Effector memory CD8-positive, alpha-beta T cell (primary cell): ENCODE data around the gene ACSM3.

Experiments
- ATAC-seq: fragments of 150-1000 bp; cut with Tn5 transposase; replicated peaks from 2 replicates; pipeline ENCODE4 v1.10.0; 2021; ENCODE audit warnings: mild to moderate bottlenecking, moderate library complexity
- DNase-seq, 3 experiments: peaks; one replicate each; pipeline ENCODE4 v3.0.0; 2021
- H3K27ac Mint-ChIP-seq, 2 donors: one replicate each; pipeline ENCODE4 v1.8.0; 2022; ENCODE audit warnings: mild to moderate bottlenecking in 2 of 2, mixed read lengths in 2 of 2, moderate library complexity in 2 of 2
- H3K27me3 Mint-ChIP-seq, 2 donors: one replicate each; pipeline ENCODE4 v1.8.0; 2022; ENCODE audit warnings: mixed read lengths in 2 of 2
- H3K36me3 Mint-ChIP-seq: one replicate; pipeline ENCODE4 v1.8.0; 2022; ENCODE audit warnings: mild to moderate bottlenecking, moderate library complexity, mixed read lengths; ENCODE audit not compliant: insufficient read depth
- H3K4me1 Mint-ChIP-seq, 2 donors: one replicate each; pipeline ENCODE4 v1.8.0; 2022; ENCODE audit warnings: low read depth in 2 of 2, mixed read lengths in 2 of 2
- H3K4me3 Mint-ChIP-seq, 2 donors: one replicate each; pipeline ENCODE4 v1.8.0; 2022; ENCODE audit warnings: mild to moderate bottlenecking in 2 of 2, mixed read lengths in 2 of 2, moderate library complexity in 2 of 2
- H3K9me3 Mint-ChIP-seq, 2 donors: one replicate each; pipeline ENCODE4 v1.8.0; 2022; ENCODE audit warnings: mixed read lengths in 2 of 2

ACSM3 gene

DNA sequence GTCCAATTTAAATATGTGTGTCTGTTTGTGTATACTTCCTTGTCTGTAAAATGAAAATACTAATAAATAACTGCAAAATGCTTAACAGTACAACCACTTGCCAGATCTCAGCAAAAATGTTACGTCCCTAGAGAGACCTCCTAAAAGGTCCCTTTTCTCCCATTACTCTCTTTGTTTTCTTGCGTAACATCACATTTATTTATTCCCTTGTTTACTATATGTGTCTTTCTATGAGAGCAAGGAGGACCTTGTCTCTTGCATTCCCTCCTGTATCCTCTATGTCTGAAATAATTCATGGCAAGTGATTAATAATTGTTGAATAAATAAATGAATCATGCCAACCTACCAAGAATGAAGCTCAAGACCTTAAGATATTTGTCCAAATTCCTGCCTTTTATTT, 1.9 kb downstream of the ACSM3 start:
- DNase-seq: no peak
- H3K36me3 Mint-ChIP-seq: peaks cover 3% of the 10 kb centered on the region
- H3K4me3 Mint-ChIP-seq: no peak overlapping the region
- no peak for ATAC-seq
- H3K9me3 Mint-ChIP-seq: no peaks in the 10 kb centered on the region
- H3K27me3 Mint-ChIP-seq: no peaks in the 10 kb centered on the region
- no peak overlapping the region for H3K27ac Mint-ChIP-seq
- H3K4me1 Mint-ChIP-seq: peaks cover 10 to 14% of the 10 kb centered on the region in 2 donors

DNA sequence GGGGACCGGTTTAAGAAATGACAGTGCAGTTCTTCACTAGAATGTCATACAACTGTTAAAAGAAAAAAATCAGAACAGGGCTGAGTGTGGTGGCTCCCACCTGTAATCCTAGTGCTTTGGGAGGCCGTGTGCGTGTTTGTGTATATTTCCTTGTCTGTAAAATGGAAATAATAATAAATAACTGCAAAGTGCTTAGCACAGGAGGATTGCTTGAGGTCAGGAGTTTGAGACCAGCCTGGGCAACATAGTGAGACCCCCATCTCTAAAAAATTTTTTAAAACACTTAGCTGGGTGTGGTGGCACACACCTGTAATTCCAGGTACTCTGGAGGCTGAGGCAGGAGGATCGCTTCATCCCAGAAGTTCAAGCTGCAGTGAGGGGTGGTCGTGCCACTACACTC, 2.5 kb downstream of the ACSM3 start:
- H3K9me3 Mint-ChIP-seq: no peaks in the 10 kb centered on the region
- ATAC-seq: no peak

DNA sequence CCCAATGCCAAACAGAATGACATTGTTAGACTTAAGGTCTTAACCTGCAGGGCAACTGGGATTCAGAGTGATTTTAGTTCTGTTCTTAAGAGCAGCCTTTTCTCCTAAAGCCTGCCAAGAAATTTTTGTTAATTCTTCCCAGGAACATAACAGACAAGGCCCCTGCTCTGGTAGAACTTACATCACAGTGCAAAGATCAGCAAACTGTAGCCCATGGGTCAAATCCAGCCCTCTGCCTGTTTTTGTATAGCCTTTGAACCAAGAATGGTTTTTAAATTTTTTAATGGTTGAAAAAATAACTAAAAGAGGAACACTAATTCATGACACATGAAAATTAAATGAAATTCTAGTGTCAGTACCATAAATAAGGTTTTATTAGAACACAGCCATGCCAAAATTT, 3.8 kb downstream of the ACSM3 start:
- no peaks in the 10 kb centered on the region for H3K27me3 Mint-ChIP-seq
- H3K9me3 Mint-ChIP-seq: no peaks in the 10 kb centered on the region
- peaks cover 7 to 8% of the 10 kb centered on the region in 2 donors for H3K4me1 Mint-ChIP-seq
- no peak overlapping the region for H3K4me3 Mint-ChIP-seq
- H3K27ac Mint-ChIP-seq: no peak overlapping the region
- no peak for DNase-seq
- no peak for ATAC-seq
- peaks cover 3% of the 10 kb centered on the region for H3K36me3 Mint-ChIP-seq

More for the DNA sequence above, 2.5 kb downstream of the ACSM3 start:
- peaks cover 3% of the 10 kb centered on the region for H3K36me3 Mint-ChIP-seq
- no peak overlapping the region for H3K27ac Mint-ChIP-seq
- no peaks in the 10 kb centered on the region for H3K27me3 Mint-ChIP-seq
- no peak for DNase-seq
- peaks cover 10 to 14% of the 10 kb centered on the region in 2 donors for H3K4me1 Mint-ChIP-seq
- H3K4me3 Mint-ChIP-seq: no peak overlapping the region

DNA sequence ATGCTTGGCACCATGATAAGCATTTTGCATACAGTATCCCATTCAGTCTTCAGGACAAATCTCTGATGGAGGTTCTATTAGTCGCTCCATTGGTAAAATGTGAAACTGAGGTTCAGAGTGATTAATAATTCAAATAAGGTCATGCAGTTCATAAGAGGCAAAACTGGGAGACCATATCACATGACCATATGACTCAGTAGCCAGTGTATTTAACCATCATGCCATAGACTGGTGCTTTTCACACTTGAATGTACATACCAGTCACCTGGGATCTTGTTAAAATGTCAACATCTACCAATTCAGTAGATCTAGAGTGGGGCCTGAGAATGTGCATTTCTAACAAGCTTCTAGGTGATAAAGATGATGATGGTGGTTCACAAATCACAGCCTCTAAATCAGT, 4.3 kb downstream of the ACSM3 start:
- Mint-ChIP-seq H3K27me3 (no peaks in the 10 kb centered on the region), H3K9me3 (no peaks in the 10 kb centered on the region), H3K27ac (no peak overlapping the region), H3K36me3 (peaks cover 3% of the 10 kb centered on the region), H3K4me1 (peaks cover 3 to 4% of the 10 kb centered on the region in 2 donors), H3K4me3 (no peak overlapping the region)
- ATAC-seq: no peak
- DNase-seq: no peak

DNA sequence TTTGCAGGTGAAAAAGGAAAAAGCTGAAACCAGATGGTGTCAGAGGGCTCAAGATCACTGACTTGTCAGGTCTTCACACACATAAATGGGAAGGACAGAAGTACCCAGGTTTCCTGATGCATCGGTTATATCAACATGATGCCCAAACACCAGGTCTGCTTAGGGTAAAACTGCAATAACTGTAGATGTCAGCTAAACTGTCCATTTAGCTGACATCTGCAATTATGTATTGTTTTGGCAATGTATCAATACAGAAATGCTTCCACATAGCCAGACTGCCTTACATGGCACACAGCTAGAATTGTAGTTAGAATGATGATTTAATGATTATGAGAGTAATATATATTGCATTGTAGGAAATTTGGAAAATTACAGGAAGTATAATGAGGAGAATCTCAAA, 5.0 kb downstream of the ACSM3 start:
- no peak for DNase-seq
- no peaks in the 10 kb centered on the region for H3K27me3 Mint-ChIP-seq
- H3K4me1 Mint-ChIP-seq: peaks cover 0 to 2% of the 10 kb centered on the region in 2 donors
- H3K27ac Mint-ChIP-seq: no peak overlapping the region
- peaks cover under 1% of the 10 kb centered on the region for H3K36me3 Mint-ChIP-seq
- no peaks in the 10 kb centered on the region for H3K9me3 Mint-ChIP-seq
- H3K4me3 Mint-ChIP-seq: no peak overlapping the region
- no peak for ATAC-seq

DNA sequence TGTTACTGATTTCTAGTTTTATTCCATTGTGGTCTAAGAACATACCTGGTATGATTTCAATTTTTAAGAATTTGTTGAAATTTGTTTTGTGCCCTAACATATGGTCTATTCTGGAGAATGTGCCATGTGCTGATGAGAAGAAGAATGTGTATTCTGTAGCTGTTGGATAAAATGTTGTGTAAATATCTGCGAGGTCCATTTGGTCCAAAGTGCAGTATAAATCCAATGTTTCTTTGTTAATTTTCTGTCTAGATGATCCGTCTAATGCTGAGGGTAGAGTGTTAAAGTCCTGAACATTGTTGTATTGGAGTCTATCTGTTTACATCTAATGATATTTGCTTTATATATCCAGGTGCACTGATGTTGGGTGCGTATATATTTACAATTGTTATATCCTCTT, 9.9 kb downstream of the ACSM3 start:
- Mint-ChIP-seq H3K27me3 (no peaks in the 10 kb centered on the region), H3K9me3 (no peaks in the 10 kb centered on the region), H3K27ac (no peak overlapping the region), H3K36me3 (peaks cover under 1% of the 10 kb centered on the region), H3K4me1 (no peaks in the 10 kb centered on the region), H3K4me3 (no peak overlapping the region)
- DNase-seq (no peak), ATAC-seq (no peak)

DNA sequence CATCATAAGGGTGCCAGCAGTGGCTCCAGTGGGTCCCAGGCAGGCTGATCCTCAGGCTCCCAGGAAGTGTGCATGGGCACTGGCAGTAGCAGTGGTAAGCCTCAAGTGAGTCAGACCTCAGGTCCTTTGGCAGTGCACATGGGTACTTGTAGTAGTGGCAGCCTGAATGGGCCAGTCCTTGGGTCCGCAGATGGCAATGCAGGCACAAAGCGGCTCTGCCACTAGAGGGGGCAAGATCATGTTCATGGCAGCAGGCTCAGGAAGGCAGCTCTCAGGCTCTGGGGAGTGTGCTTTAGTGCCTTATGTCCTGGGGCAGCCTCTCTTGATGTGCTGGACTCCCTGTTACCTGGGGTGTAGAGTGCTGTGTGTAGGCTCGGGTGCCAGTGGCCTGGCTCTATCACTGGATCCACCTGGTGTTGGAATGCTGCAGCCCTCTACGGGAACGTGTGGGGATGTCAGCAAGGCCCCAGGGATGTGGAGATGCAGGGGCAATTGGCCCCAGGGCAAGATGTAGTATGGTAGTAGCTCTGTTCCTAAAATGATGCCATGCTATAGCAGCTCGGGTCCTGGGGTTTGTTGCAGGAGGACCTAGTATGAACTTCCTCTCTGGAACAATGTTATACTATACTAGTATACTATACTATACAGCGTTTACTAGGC, 11.0 kb downstream of the ACSM3 start:
- Mint-ChIP-seq H3K4me3 (no peak overlapping the region), H3K27me3 (no peaks in the 10 kb centered on the region), H3K36me3 (peaks cover 3% of the 10 kb centered on the region), H3K27ac (no peak overlapping the region), H3K4me1 (no peaks in the 10 kb centered on the region), H3K9me3 (no peaks in the 10 kb centered on the region)
- DNase-seq (peak; percentile 15 to 42 (median 23)), ATAC-seq (peak; percentile 40)

DNA sequence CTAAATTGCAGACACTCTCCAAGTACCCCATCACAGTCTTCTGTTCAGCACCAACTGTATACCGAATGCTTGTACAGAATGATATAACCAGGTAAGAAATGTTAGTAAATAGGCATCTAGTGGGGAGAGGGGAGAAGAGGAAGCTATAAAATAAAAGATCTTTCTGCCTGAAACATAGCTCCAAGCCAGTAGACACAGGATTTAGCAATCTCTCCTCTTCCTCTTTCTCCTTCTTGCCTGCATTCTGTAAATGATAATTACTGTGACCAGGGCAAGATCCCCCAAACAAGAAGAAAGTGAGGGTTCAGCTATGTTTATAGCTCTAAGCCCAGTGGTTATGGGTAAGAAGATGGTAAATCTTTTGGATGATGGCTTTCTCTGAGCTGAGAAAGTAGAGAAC, 17.9 kb downstream of the ACSM3 start:
- ATAC-seq: no peak
- no peak for DNase-seq
- no peak overlapping the region for H3K4me3 Mint-ChIP-seq
- H3K27ac Mint-ChIP-seq: no peak overlapping the region
- H3K36me3 Mint-ChIP-seq: peaks cover 3% of the 10 kb centered on the region
- H3K9me3 Mint-ChIP-seq: no peaks in the 10 kb centered on the region
- H3K4me1 Mint-ChIP-seq: no peaks in the 10 kb centered on the region
- H3K27me3 Mint-ChIP-seq: no peaks in the 10 kb centered on the region

DNA sequence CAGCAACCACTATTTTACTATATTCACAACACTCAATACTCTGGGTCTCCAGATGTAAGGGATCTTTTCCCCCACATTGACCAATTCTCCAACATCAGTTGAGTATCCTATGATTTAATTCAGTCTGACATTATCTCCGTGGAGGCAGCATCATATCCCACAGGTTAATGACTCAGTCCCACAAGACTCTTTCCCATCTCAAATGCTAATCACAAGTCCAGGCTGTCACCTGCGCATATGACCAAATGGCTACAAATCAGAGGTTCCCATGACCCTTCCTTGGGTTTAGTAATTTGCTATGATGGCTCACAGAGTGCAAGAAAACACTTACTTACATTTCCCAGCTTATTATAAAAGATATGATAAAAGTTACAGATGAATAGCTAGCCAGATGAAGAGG, 18.7 kb downstream of the ACSM3 start:
- Mint-ChIP-seq H3K36me3 (peaks cover 3% of the 10 kb centered on the region), H3K4me3 (no peak overlapping the region), H3K9me3 (no peaks in the 10 kb centered on the region), H3K4me1 (no peaks in the 10 kb centered on the region), H3K27me3 (no peaks in the 10 kb centered on the region), H3K27ac (no peak overlapping the region)
- DNase-seq: no peak
- no peak for ATAC-seq

DNA sequence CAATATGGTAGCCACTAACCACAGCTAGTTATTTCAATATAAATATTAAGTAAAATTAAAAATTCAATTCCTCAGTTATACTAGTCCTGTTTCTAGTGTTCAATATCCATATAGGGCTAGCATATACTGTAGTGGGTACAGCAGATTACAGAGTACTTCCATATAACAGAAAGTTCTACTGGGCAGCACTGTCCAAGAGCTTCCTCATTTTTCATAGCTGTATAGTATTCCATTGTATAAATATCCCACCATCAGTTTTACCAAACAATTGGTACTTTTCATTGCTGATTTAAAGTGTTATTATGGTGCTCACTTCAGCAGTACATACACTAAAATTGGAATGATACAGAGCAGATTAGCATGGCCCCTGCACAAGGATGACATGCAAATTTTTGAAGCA, 20.4 kb downstream of the ACSM3 start:
- no peaks in the 10 kb centered on the region for H3K4me1 Mint-ChIP-seq
- no peak overlapping the region for H3K4me3 Mint-ChIP-seq
- H3K27me3 Mint-ChIP-seq: no peaks in the 10 kb centered on the region
- no peak overlapping the region for H3K27ac Mint-ChIP-seq
- no peak for ATAC-seq
- DNase-seq: no peak
- H3K36me3 Mint-ChIP-seq: no peaks in the 10 kb centered on the region
- H3K9me3 Mint-ChIP-seq: no peaks in the 10 kb centered on the region

DNA sequence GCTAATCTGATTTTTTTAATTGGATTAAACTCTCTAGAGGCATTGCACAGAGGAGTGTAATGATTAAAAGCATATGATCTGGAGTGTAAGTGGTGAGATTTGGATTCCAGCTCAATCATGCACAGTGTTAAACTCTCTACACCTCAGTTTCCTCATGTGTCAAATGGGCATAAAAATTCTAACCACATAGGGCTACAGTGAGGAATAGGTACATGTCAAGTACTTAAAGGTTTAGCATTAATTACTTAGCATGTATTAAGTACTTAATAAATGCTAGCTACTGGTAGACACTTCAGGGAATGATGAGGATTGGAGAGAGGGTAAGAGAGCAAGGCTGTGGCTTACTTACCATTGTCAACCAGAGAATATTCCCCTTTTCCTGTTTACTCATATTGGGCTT, 25.3 kb downstream of the ACSM3 start:
- H3K27ac Mint-ChIP-seq: no peak overlapping the region
- no peaks in the 10 kb centered on the region for H3K36me3 Mint-ChIP-seq
- no peaks in the 10 kb centered on the region for H3K27me3 Mint-ChIP-seq
- H3K9me3 Mint-ChIP-seq: no peaks in the 10 kb centered on the region
- H3K4me3 Mint-ChIP-seq: no peak overlapping the region
- DNase-seq: no peak
- no peak for ATAC-seq
- no peaks in the 10 kb centered on the region for H3K4me1 Mint-ChIP-seq

DNA sequence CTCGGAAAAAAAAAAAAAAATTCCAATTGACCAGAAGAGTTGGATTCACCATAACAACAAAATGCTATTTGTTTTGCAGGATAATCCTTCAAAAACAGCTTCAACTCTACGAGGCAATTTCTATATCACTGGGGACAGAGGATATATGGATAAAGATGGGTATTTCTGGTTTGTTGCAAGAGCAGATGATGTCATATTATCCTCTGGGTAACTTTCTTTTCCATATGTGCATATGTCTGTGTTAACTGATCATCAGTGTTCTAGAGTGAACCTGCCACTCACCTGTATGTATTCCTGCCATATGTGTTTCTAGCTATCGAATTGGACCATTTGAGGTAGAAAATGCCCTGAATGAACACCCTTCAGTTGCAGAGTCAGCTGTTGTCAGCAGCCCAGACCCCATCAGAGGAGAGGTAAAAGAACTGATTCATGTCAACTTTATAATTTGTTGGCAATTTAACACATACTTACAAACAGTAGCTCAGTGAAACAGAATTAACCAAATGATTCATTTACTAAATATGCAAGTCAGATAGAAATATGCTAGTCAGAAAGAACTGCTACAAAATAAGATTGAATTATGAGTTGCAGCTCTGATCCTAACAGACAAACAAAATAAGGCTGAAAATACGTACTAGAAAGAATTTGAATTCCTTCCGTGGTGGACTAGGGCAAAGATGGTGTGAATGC, 28.3 kb downstream of the ACSM3 start:
- H3K4me3 Mint-ChIP-seq: no peak overlapping the region
- no peaks in the 10 kb centered on the region for H3K36me3 Mint-ChIP-seq
- H3K27me3 Mint-ChIP-seq: no peaks in the 10 kb centered on the region
- no peaks in the 10 kb centered on the region for H3K9me3 Mint-ChIP-seq
- DNase-seq (no peak), ATAC-seq (no peak)
- H3K4me1 Mint-ChIP-seq: no peaks in the 10 kb centered on the region
- H3K27ac Mint-ChIP-seq: no peak overlapping the region

DNA sequence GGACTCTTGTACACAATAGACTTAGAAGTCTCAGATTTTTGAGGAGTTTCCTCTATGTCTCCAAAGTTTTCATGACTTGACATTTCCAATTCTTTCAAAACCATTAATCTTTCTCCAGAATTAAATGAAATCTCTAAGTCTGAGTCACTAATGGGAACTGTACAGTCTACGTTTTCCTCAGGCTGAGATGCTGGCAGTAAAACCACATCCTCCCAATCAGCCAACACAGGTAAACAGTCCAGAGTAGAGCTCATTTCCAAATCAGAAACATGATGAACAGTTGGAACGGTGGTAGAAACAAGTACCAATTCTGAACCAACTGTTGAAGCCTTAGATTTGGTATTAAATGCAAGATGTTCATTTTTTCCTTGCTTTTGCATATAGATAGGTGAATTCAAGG, 34.5 kb downstream of the ACSM3 start:
- DNase-seq (no peak), ATAC-seq (no peak)
- Mint-ChIP-seq H3K9me3 (no peaks in the 10 kb centered on the region), H3K27ac (peak overlapping the region in 1 of 2 donors; percentile 64), H3K4me1 (peaks cover 0 to 9% of the 10 kb centered on the region in 2 donors), H3K4me3 (no peak overlapping the region), H3K27me3 (no peaks in the 10 kb centered on the region), H3K36me3 (no peaks in the 10 kb centered on the region)

DNA sequence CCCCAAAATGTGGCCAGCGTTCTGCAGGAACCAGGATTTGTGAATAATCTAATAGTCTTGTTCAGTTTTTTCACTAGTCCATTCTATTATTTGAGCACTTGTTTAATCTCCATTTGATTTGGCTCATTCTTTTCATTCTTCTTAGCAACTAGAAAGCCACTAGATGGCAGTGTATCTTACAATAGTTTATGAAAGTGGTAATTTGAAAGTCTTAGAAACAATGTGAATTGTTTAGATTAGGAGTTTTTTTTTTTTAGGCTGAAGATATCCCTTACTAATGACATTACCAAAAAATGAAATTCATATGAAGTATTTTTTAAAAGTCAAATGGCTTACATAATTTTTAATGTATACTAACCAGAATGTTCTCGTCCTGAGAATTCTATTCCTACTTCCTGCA, 35.8 kb downstream of the ACSM3 start:
- peaks cover 0 to 9% of the 10 kb centered on the region in 2 donors for H3K4me1 Mint-ChIP-seq
- DNase-seq (no peak), ATAC-seq (peak; percentile 32)
- no peaks in the 10 kb centered on the region for H3K27me3 Mint-ChIP-seq
- H3K9me3 Mint-ChIP-seq: no peaks in the 10 kb centered on the region
- H3K27ac Mint-ChIP-seq: no peak overlapping the region
- H3K36me3 Mint-ChIP-seq: no peaks in the 10 kb centered on the region
- H3K4me3 Mint-ChIP-seq: no peak overlapping the region
